Measurements from ENCODE around the gene DCX. TPM values are rescaled to one million over a fixed set of nuclear protein-coding genes. Genes with fewer than 3 reads are reported as not detected.
A peak's percentile ranks its signal among the peaks of the same experiment; 100 is the strongest.

DCX gene
- total RNA-seq = not detected
- long read RNA-seq = 0 reads

DNA sequence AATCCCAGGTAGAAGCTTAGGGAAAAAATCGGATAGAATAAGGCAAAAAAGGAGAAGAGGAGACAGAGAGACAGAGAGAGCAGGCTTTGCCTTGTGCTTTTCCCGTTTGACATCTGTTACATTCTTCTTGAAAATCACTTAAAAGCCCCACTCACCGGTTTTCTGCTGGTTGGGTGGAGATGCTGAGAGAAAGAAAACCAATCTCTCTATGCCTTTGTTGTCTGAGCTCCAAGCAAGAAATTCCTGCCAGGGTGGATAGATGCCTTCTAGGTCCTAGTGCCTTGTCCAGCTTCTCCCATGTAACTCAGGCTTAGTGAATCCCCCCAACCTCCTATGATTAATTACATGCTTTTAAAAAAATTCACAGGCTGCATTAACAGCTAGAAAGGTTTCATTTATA lies at the start of gene DCX:
Gene DCX (minus strand): TSS at position 210 of the 400 bp plus-strand sequence. CDS start 1,794 bp downstream, outside the sequence.
- DNase-seq (no peak), ATAC-seq (no peak)
- intact Hi-C loops (cut with DNase I) = no loop called here

DNA sequence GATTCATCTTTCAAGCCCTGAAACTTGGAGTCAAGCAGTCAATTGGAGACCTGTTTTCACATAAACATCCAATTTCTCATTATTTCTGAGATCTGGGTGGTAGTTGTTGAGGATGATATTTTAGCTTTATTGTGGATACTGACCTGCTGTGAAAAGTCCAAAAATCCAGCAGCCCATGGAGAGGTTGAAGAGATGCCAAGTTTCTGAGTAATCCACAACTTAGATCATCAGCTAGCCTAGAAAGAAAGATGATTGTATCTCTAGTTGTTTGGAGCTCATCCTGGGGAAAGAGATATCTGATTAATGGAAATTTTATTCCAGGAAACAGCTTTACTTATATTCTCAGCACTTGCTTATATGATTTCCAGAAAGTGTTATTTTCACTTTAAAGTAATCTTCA lies 48.6 kb upstream of the DCX start:
- ATAC-seq = no peak
- DNase-seq = no peak
- intact Hi-C loops (cut with DNase I) = no loop called here

DNA sequence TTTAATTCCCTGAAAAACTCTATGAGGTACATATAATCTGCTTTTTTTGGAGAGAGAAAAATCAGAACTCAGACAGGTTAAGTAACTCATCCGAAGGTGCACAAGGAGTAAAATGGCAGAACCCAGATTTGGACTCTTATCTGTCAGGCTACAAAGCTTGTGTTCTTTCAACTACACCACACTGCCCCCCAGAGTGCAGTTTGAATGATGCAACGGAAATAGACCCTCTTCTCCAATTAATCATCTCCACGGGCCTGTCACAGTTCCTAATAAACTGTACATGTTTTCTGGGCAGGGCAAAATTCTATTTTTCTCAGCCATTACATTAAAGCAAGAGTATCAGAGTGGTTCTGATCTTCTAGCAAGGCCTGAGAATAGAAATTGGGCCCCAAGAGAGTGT lies 35.3 kb upstream of the DCX start:
- no peak for DNase-seq

DNA sequence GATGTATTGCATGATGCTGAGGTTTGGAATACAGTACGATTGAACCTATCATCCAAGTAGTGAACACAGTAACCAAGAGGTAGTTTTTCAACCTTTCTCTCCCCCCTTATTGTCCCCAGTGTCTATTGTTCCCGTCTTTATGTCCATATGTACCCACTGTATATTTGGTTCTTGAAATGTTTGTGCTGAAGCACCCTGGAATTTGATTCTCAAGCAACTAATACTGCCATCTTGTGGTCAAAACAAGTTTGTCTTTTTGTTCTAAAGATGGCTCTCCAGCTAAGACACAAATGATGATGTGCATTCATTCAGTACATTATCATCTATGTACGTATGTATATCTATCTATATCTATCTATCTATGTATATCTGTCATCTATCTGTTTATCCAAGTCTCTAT lies 33.5 kb upstream of the DCX start:
- no peak for DNase-seq
- intact Hi-C loops (cut with DNase I) = loop anchor here in 1 of 2 donors (10.0 kb wide), 2 partner anchors 181 to 281 kb away; no protein-coding TSS in a partner anchor
- ATAC-seq = no peak

More for the DNA sequence above, 35.3 kb upstream of the DCX start:
- intact Hi-C loops (cut with DNase I) = loop anchor here in 1 of 2 donors (10.0 kb wide), 2 partner anchors 182 to 282 kb away; no protein-coding TSS in a partner anchor
- no peak for ATAC-seq

DNA sequence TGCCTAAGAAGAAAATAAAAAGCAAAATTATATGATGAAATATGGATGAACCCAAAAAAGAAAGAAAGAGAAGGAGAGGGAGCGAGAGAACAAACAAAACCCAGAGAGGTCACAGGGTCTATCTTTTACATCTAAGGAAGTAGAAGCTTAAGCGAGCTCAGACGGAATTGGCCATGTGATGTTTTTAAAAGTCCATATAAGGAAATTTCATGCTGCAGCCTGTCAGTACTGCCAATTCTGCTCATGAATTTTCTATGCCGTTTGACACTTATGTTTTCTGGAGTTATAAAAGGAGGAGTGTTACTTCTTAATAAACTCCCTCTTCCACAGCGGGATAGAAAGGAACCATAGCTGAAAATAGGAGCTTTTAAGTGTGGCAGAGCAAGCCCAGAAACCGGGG lies 32.9 kb upstream of the DCX start:
- intact Hi-C loops (cut with DNase I) = loop anchor here in 1 of 2 donors (10.0 kb wide), 2 partner anchors 180 to 280 kb away; no protein-coding TSS in a partner anchor
- ATAC-seq (no peak), DNase-seq (no peak)

DNA sequence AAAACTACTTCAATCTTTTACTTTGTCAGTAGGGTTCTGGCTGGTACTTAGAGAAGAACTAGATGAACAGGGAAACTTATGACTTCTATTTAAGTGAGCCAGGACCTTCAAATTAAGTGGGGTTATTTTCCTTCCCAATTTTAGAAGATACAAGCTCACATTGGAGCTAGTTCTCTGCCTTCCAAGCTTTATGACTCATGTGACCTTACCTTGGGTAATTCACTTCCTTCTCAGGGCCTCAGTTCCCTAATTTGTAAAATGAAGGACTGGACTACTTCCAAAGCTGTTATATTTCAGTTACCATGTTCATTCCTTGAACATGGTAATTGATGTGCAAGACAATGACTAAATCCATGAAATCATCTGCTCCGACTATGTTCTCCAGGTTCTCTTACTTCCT lies 32.0 kb upstream of the DCX start:
- ATAC-seq = no peak
- no peak for DNase-seq
- intact Hi-C loops (cut with DNase I) = loop anchor here in 1 of 2 donors (10.0 kb wide), 2 partner anchors 179 to 279 kb away; no protein-coding TSS in a partner anchor

DNA sequence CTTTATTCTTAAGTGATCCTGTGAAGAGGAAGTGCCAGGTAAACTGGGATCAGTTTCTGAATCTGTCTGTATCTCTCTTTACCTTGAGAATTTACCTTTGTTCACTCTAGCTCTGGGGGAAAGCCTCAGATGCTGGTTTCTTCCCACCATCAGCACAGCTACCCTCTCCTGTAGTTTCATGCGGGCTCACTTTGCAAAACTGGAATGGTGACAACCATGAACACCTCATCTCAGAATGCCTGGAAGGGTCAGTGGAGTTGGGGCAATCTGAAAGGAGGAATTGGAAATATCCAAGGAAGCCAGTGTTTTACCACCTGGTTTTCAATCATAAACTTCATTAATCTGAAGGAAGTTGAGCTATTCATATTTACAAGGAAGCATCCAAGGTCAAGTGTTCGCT lies 30.8 kb upstream of the DCX start:
- intact Hi-C loops (cut with DNase I) = loop anchor here in 1 of 2 donors (10.0 kb wide), 2 partner anchors 178 to 278 kb away; no protein-coding TSS in a partner anchor
- no peak for DNase-seq
- ATAC-seq = no peak

DNA sequence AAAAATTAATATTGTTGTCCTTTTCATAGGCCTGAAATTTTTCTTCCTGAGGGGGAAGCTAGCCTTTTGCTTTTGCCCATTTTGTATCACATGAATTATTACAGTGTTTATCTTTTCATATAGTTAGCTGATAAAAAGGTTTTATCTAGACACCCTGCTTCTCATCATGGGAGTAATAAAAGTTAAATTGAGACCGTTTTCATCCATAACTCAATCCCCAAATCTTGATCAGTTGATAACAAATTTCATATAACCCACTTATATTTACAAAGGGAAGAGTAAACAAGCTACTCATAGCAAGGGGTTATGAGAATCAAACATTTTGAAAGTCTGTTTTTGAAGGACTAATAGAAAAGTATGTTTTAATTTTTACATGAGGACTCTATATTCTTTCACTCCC lies 23.5 kb upstream of the DCX start:
- no peak for DNase-seq
- ATAC-seq = no peak
- intact Hi-C loops (cut with DNase I) = loop anchor here in 1 of 2 donors (10.0 kb wide), 1 partner anchor 171 kb away; no protein-coding TSS in a partner anchor

DNA sequence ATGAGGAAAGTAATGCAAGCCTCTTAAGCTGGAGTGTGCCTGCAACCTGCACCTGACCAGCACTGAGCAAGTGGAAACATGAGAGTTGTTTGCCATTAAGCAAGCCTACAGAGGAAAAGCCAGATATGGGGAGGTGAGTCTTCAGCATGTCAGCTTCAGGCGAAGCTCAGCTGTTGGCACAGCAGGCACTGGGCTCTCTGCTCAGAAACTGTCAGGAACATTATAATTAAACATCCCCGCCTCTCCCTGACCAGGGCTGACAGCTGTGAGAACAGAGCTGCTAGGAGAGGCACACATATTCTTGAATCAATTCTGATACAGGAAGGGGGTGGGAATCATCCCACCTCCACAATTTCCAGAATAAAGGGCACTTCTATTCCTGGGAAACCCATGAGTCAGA lies 19.0 kb upstream of the DCX start:
- no peak for ATAC-seq
- DNase-seq = no peak
- intact Hi-C loops (cut with DNase I) = loop anchor here in 1 of 2 donors (10.0 kb wide), 1 partner anchor 166 kb away; no protein-coding TSS in a partner anchor

DNA sequence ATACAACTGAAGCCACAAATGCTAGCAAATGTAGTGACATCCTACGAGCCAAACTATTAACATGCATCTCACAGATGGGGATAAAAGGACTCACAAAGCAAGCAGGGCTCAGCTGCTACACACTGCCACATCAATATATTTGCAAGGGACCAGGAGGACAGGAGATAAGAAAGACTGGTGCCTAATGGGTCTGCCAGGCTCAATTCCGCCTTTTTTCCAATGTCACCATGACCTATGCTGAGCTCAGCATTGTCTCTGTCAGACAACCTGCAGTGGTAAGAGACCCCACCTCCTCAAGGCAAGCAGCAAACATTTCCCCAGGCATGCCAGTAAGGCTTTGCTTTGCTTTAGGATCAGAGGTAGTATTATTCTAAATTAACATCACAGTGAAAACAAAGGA lies 435 bp downstream of the DCX start:
- no peak for DNase-seq
- ATAC-seq = no peak
- intact Hi-C loops (cut with DNase I) = no loop called here

DNA sequence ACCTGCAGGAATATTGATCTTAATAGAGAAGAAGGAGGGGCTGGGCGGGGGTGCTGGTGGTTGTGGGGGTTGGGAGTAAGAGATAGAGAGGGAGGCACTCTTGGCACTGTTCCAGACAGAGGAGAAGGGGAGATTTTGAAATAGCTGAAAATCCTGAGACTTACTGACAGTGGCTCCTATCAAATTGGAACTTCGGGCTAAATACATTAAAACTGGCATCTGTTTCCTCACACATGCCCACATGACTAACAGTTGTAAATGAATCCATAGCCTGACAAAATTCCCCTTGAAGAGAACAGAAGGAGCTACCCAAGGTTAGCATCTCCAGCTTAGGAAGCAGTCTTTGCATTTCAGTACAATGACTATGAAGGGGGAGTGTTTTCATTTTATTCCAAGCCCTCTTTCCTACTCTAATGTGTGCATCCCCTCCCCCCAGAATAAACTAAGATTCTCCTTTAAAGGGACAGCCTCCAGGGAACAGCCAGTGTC lies 1.4 kb downstream of the DCX start:
- intact Hi-C loops (cut with DNase I) = no loop called here
- ATAC-seq = no peak
- no peak for DNase-seq

DNA sequence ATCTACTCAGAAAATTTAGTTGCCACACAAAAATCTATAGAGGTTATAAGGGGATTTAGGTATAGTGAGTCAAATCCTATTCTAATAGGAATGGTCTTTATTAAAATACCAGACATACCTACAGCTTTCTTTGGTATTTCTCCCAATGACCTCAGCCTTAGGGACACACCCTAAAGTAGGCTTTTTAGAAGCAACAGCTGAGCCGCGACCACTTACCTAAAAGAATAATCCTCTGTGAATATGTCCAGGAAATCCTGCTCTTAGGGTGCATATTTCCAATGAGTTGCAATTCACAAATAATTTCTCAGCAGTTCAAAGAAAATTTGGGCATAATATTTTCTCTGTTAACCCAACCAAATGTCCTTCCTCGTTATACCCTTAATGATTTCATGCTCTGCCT lies 2.7 kb downstream of the DCX start:
- DNase-seq (no peak), ATAC-seq (no peak)
- intact Hi-C loops (cut with DNase I) = no loop called here

DNA sequence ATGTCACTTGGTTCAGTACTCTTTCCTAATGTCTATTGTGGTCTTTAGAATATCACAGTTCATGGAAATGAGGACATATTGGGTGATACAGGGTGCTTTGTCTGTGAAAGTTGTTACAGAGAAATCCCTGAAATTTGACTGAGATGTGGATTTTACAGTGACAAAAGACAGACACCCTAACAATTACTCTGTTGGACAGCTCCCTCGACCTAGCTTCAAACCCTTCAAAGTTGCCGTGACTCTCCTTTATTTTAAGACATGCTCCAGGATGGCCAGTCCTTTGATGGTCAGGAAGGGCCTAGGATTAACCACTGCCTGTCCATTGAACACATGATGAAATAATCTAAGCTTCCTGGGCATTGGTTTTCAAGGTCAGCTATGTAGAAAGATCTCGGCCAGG lies 4.0 kb downstream of the DCX start:
- ATAC-seq = no peak
- intact Hi-C loops (cut with DNase I) = no loop called here
- DNase-seq = no peak

DNA sequence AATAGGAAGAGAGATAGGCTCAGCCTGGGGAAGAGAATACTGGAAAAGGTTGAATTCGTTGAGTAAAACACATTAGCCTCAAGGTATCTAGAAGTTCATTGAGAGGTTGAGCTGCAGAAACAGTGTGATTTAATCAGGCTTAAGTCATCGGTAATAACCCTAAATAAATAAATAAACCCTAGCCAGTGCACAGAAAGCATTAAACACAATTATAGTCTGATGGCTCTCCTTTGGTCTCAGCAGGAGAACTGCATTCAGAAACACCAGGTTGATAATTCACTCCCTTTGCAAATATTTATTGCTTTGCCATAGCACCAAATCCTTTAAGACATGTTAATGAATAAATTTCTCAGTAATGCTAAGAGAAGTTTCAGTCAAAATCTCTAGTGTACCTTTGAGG lies 9.6 kb downstream of the DCX start:
- intact Hi-C loops (cut with DNase I) = no loop called here
- ATAC-seq = no peak
- no peak for DNase-seq

DNA sequence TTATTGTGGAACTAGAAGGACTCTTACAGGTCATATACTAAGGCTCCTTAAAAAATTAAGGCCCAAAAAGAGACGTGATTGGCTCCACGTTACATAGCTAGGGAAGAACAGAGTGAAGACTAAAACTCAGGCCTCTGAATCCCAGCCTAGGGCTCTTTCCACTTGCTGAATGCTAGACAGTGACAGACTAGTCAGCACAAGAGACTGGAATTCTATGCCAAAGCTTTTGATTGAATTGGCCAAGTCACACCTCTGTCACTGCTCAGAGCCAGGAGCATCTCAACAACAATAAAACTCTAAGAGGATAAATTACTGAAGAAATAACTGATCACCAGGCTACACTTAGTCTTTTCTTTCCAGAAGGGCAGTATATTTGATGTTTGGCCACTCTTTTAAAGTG lies 16.8 kb downstream of the DCX start:
- ATAC-seq (peak in 1 of 2 donors; percentile 23), DNase-seq (no peak)
- intact Hi-C loops (cut with DNase I) = no loop called here

DNA sequence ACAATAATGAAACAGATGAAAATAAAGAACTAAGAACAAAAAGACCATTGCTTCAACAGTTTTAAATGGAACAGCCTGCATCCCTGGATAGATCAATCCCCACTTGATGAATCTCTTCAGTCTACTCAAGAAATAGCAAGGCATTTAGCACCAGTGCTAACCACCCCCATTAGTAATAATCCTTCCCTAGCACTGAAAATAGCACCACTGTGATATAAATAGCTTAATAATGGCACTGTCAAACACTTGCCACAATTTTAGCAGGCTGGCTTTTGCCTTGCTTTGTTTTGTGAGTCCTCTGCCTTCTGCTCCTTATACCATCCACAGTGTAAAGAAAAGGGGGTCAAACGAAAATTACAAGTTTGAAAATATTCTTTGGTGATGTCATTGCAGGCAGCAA lies 17.4 kb downstream of the DCX start:
- peak in 1 of 2 donors; percentile 61 for ATAC-seq
- no peak for DNase-seq
- intact Hi-C loops (cut with DNase I) = no loop called here

DNA sequence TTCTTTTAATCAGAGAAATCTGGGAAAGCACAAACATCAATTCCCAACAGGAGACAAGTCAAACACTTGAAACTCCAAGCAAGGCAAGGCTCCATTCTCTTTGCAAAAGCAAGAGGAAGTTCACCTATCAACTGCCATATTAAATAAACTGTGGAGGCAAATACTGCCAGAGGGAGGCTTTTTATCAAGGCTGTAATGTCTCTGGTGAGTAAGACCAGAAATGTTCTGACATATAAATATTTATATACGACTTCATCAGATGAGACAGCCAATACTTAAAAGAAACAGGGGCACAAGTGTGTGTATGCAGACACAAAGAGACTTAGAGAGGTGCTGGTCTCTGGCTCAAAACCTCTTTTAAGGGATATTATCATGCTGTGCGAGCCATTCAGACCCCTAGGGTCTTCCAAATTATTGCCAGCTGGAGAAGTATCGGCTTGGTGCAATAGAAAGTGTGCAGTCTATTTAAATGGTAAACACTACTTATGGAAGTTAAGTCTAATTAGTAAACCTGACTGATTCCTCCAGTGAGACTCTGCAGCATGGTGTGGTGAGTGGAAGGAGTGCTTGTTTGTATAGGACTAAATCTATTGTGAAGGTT lies 24.4 kb downstream of the DCX start:
- no peak for DNase-seq
- no peak for ATAC-seq
- intact Hi-C loops (cut with DNase I) = no loop called here

DNA sequence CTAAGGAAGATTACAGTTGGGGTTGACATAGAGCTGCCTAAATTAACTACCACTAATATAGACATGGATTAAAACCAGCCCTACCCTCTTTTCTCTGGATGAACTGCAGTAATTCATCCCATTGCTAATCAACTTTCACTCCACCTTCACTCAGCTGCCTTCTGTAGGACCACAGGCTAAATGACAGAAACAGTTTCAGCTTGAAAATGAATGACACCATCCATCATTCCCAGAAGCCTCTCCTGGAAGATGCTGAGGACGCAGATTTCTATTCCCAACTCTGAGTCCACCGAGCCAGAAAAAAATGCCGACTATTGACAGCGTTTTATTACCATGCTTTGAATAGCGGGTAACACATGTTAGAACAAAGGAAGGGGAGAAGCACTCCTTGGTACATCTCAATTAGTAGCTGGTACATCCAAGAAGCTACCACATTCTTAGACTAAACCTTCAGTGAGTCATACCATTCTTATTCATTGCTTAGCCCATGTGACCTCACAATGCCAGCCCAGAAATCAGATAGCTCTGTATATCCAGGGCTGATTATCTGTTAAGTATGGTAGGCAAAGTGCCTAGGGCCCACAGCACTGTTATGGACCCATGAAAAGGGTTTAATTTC lies 25.3 kb downstream of the DCX start:
- intact Hi-C loops (cut with DNase I) = no loop called here
- ATAC-seq (no peak), DNase-seq (no peak)

DNA sequence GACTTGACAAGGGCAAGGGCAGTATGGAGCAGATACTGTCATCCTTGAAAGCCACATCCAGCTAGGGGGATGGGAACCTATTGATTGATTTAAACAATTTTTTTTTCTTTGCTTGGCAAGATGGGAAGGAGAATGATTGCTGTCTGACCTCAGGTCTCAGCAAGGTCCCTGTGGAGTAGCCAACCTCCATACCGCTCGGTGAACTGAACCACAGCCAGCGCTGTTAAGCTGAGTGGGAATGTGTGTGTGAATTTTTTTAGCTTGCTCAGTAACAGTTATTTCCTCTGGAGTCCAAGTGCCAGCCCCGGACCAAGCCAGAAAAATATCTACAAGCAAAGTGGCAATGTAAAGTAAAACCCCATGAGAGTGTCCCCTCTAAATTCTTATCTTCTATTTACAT lies 25.9 kb downstream of the DCX start:
- no peak for DNase-seq
- ATAC-seq = no peak
- intact Hi-C loops (cut with DNase I) = no loop called here

DNA sequence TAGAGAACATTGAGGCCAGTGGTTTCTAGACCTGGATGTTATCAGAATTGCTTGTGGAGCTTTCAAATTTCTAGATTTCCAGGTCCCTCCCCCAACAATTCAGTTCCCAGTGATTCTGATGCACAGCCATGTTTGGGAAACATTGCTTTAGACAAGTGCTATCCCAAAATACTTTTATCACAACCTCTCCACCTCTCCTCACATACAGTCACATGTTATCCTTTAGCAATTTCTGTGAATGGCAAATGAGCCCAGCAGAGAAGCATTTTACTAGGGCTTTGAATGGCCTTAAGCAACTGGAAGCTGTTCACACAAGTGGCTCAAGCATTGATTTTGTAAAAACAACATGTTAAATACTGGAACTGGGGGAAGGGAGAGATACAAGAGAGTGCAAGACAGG lies 29.7 kb downstream of the DCX start:
- DNase-seq = no peak
- intact Hi-C loops (cut with DNase I) = no loop called here
- ATAC-seq = no peak

All from left cardiac atrium (tissue), 4 donors.